Muscle layer of duodenum (tissue), 2 donors: Measurements from ENCODE around the gene SF3B4.
"Not testable (repeated sequence)": the region's sequence is repeated elsewhere in the genome, so short reads cannot be mapped to it uniquely, and the experiment has no call there.

Experiments used
- H3K27ac ChIP-seq: one replicate; pipeline ENCODE4 v1.7.0; 2013; ENCODE audit warnings: mild to moderate bottlenecking, low read length
- H3K27me3 ChIP-seq: one replicate; pipeline ENCODE4 v1.7.0; 2013; ENCODE audit warnings: low read depth, mild to moderate bottlenecking, control low read depth, low read length
- H3K36me3 ChIP-seq, 2 donors: one replicate each; pipeline ENCODE4 v1.7.0; 2013; ENCODE audit warnings: low read length in 2 of 2, control low read depth in 1 of 2, mild to moderate bottlenecking in 1 of 2; ENCODE audit not compliant: insufficient read depth in 2 of 2, control insufficient read depth in 1 of 2
- H3K4me1 ChIP-seq, 2 donors: one replicate each; pipeline ENCODE4 v1.7.0; 2013; ENCODE audit warnings: low read length in 2 of 2, mild to moderate bottlenecking in 2 of 2, control low read depth in 1 of 2, moderate library complexity in 1 of 2; ENCODE audit not compliant: insufficient read depth in 2 of 2, control insufficient read depth in 1 of 2
- H3K4me3 ChIP-seq, 2 donors: one replicate each; pipeline ENCODE4 v1.7.0; 2013; ENCODE audit warnings: low read length in 2 of 2, low read depth in 1 of 2, mild to moderate bottlenecking in 1 of 2
- H3K9me3 ChIP-seq, 2 donors: one replicate each; pipeline ENCODE4 v1.7.0; 2013; ENCODE audit warnings: low read length in 2 of 2, control low read depth in 1 of 2, mild to moderate bottlenecking in 1 of 2; ENCODE audit not compliant: control insufficient read depth in 1 of 2
- donor health status: healthy.

The SF3B4 gene

DNA sequence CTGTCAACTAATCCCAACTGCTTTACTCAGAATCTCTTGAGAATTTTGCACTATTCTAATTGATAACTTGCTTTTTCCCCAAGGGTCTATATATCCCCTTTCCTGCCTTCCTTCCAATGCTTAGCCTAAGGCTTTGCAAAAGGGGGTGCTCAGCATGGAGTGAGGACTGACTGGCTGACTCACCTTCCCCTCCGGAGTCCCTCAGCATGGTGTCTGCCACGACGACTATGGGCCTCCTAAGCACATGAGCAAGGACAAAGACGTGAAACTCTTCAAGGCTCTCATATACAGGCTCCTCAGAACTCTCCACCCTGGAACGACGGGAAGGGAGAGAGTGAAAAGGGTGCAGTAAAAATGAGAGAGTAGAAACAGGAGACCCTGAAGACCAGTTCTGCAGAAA, 22.3 kb upstream of the SF3B4 start:
- H3K4me1 ChIP-seq = no peaks in the 10 kb centered on the region
- H3K4me3 ChIP-seq = no peak overlapping the region
- H3K9me3 ChIP-seq = no peaks in the 10 kb centered on the region
- H3K27ac ChIP-seq = no peak overlapping the region
- H3K36me3 ChIP-seq = peaks cover 11 to 40% of the 10 kb centered on the region in 2 donors
- H3K27me3 ChIP-seq = no peaks in the 10 kb centered on the region

DNA sequence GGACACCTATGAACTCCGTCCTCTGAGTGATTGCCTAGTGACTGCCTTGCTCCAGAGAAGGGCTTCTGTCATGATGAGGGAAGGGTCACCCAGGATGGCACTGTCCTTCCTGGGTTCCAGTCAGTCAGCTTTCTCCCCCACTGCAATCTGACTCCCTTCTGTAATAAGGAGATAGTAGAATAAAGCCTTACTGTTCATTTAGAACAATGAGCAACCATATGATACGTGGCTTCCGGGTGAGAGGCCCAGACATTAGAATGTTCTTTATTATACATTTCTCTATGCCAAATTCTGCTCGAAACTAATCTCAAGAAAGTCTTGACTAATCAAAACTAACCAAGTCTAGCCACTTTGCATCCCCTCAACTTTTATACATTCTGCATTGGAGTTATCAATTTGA, 17.6 kb upstream of the SF3B4 start:
- Histone ChIP-seq H3K9me3 (no peaks in the 10 kb centered on the region), H3K4me1 (peaks cover 0 to 6% of the 10 kb centered on the region in 2 donors), H3K27me3 (no peaks in the 10 kb centered on the region), H3K27ac (no peak overlapping the region), H3K4me3 (no peak overlapping the region), H3K36me3 (peaks cover 16 to 48% of the 10 kb centered on the region in 2 donors)

DNA sequence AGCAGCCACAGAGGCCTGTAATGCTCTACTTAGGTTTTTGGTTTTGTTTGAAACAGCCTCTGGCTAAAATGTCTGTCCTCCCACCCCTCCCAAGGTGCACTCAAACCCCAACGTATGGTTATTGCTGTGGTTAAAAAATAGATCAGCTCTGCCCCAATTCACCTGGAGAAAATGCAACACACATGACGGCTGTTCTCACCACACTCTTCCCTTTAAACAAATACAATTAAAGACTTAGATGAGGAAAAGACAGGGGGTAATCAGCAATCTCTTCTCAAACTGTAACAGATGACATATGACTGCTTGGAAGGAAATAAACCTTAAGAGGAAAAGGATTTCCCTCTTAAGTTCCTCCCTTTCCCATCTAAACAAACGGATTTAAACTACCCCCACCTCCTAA, 15.3 kb upstream of the SF3B4 start:
- Histone ChIP-seq H3K9me3 (no peaks in the 10 kb centered on the region), H3K27me3 (no peaks in the 10 kb centered on the region), H3K27ac (no peak overlapping the region), H3K4me3 (no peak overlapping the region), H3K36me3 (peaks cover 12 to 31% of the 10 kb centered on the region in 2 donors), H3K4me1 (peaks cover 2 to 19% of the 10 kb centered on the region in 2 donors)

DNA sequence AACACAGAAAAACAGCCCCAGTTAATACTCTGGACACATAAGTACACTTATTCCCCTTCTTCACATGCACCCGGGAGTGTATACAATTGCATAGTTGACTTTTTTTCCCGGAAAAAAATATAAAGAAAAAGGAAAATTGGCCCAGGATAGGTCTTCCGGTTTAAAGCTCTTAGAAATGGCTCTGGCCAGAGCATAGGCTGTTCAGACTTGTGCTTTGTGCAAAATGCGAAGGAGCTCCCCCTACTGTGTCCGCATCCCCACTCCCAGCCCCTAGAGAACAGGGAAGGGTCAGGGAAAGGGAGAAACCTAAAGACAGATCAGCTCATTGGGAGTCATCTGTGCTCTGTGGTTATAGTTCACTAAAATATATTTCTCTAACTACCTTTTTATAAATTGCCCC, 14.6 kb upstream of the SF3B4 start:
- Histone ChIP-seq H3K4me3 (no peak overlapping the region), H3K36me3 (peaks cover 12 to 29% of the 10 kb centered on the region in 2 donors), H3K4me1 (peaks cover 9 to 26% of the 10 kb centered on the region in 2 donors), H3K27me3 (no peaks in the 10 kb centered on the region), H3K27ac (no peak overlapping the region), H3K9me3 (no peaks in the 10 kb centered on the region)

DNA sequence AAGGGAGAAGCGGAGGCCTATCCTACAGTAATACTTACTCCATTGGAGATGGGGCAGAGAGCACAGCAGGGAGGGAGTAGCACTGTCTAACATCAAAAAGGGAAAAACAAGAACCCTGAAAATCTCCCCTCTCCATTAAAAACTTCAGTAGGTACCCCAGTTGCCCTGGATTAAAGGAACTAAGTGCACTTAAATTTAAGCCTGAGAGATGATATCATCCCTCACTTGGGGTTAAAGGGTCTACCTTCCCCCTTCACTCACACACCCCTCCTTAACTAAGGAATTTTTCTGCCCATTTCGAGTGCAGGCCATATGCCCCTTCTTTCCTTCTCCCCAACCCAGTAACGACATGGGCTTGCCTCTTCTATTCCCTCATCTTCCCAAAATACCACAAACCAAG, 12.8 kb upstream of the SF3B4 start:
- Histone ChIP-seq H3K27me3 (no peaks in the 10 kb centered on the region), H3K27ac (peak overlapping the region; percentile 87), H3K36me3 (peaks cover 11 to 16% of the 10 kb centered on the region in 2 donors), H3K9me3 (no peaks in the 10 kb centered on the region), H3K4me1 (peaks cover 10 to 37% of the 10 kb centered on the region in 2 donors), H3K4me3 (no peak overlapping the region)

DNA sequence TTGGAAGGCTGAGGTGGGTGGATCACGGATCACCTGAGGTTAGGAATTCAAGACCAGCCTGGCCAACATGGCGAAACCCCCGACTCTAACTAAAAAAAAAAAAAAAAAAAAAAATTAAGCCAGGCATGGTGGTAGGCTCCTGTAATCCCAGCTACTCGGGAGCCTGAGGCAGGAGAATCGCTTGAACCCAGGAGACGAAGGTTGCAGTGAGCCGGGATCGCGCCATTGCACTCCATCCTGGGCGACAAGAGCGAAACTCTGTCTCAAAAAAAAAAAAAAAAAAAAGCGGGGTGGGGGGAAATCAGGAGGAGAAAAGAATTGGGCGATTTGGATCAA, 11.0 kb upstream of the SF3B4 start:
- not testable (repeated sequence) for H3K9me3 ChIP-seq, H3K27me3 ChIP-seq, H3K36me3 ChIP-seq
- Histone ChIP-seq H3K27ac (peak overlapping the region; percentile 87), H3K4me1 (peaks cover 10 to 38% of the 10 kb centered on the region in 2 donors), H3K4me3 (peak overlapping the region; percentile 11 to 38)

DNA sequence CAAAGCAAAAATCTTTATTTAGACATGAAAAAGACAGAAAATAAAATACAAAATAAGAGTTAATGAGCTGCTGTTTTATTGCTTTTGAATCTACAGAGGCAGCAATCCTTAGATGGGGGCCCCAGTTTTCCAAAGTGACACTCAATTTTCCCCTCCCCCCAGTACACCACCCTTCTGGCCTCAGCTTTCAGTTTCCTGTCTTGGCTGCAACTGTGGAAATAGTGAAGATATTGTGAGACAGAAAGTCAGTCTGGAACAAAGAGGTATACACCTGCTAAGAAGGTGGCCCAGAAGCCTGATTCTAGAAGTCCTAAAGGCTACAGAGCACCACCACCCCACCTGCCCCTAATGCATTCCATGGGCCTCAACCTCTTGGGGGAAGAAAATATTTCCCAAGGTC, 10.2 kb upstream of the SF3B4 start:
- Histone ChIP-seq H3K4me3 (peak overlapping the region in 1 of 2 donors; percentile 81), H3K4me1 (peaks cover 10 to 38% of the 10 kb centered on the region in 2 donors)

DNA sequence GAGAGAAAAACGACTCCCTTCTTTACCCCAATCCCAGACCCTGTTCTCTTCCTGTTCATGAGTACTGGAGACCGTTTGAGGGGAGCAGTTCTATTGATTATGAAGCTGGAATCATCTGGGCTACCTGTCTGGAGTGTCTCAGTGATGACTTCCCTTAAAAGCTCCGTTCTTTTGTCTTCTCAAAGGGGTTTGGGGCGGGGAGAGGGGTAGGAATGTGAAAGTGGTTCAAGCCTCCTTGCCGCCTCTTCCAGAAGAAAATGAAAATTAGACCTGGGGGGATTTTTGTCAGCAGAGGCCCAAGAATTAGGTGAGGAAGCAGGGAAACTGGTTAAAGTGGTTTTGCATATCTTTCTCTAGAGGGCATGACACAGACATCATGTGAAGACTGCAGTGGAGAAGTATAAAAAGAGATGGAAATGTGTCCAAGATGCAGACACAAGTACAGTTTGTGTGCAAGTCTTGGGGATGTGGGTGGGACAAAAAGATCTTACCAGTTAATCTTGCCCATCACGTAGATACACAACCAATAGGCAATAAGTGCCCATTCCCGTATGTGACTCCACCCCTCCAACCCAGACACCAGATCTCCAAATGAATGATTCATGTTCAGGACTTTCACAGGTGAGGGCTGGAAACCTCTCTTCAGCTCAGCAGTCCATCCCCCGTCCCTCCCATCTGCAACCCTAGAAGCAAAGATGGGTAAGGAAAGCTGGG, 9.5 kb upstream of the SF3B4 start:
- Histone ChIP-seq H3K4me1 (peaks cover 10 to 35% of the 10 kb centered on the region in 2 donors), H3K4me3 (peak overlapping the region; percentile 81 to 94), H3K36me3 (peaks cover 3% of the 10 kb centered on the region in 2 donors), H3K27me3 (no peaks in the 10 kb centered on the region), H3K27ac (peak overlapping the region; percentile 88), H3K9me3 (no peaks in the 10 kb centered on the region)

More for the DNA sequence above, 10.2 kb upstream of the SF3B4 start:
- Histone ChIP-seq H3K27ac (peak overlapping the region; percentile 88), H3K9me3 (no peaks in the 10 kb centered on the region), H3K36me3 (no peaks in the 10 kb centered on the region), H3K27me3 (no peaks in the 10 kb centered on the region)

DNA sequence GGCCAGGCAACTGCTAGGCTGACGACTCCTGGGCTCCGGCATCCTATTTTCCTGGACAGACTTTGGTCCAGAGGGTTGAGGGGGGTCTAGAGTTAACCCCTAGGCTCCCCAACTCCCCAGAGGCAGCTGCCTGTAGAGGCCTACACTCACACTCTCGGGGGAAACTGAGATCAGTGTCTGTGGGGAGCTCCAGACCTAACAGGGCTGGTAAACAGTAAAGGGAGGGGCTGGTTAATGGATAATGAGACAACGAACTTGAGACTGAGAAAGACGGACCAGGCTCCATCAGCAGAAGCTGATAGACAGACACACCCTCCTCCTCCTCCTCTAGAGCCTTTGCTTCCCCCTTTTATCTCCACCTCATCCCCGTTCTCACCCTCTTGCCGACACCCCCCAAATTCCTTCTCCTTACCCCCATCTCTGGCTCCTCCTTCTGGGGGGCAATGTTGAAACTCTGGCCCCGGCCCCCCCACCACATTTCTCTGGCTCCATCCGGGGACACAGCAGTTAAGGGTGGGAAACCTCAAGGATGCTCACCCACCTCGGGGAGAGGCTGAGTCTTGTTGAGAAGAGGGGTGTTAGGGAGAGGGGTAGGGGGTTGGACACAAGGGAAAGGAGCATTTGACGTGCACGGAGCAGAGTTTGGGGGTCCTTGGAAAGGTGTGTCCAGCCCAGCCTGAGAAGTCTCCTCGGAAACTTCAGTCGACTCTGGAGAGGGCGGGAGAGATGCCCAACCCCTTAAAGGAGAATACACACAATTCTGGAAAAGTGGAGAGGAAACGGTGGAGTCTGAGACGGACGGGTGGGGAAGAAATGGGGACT, 8.8 kb upstream of the SF3B4 start, which contains the start of gene MTMR11:
Gene MTMR11, minus strand, starts transcription at position 710 of the 822 bp plus-strand sequence. Its CDS starts 232 bp downstream, at position 478.
- H3K27me3 ChIP-seq = no peaks in the 10 kb centered on the region
- peaks cover 11% of the 10 kb centered on the region in 2 donors for H3K36me3 ChIP-seq
- peak within 1 kb of the TSS; percentile 88 for H3K27ac ChIP-seq
- no peaks in the 10 kb centered on the region for H3K9me3 ChIP-seq
- peaks cover 10 to 32% of the 10 kb centered on the region in 2 donors for H3K4me1 ChIP-seq
- H3K4me3 ChIP-seq = peak within 1 kb of the TSS; percentile 81 to 94

DNA sequence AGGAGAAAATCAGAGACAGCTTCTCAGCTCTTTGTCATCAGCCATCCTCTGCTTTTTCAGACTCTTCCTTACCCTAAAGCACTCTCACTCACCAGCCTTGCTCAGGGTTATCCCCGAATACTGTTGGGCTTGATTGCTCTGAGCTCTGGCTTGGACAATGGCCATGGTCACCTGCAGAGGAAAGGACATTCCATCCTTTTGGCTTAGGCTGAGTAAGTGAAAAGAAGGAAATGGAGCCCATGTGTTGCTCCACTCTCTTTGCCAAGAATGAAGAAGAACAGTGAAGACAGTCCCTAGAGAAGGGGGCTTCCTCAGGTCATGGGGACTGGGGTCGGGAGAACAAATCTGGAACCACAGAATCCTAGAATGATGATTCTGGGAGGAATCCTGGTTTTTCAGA, 6.8 kb upstream of the SF3B4 start:
- no peak overlapping the region for H3K4me3 ChIP-seq
- H3K4me1 ChIP-seq = peaks cover 10 to 32% of the 10 kb centered on the region in 2 donors
- peaks cover 17 to 21% of the 10 kb centered on the region in 2 donors for H3K36me3 ChIP-seq
- H3K27me3 ChIP-seq = no peaks in the 10 kb centered on the region
- peak overlapping the region; percentile 88 for H3K27ac ChIP-seq
- no peaks in the 10 kb centered on the region for H3K9me3 ChIP-seq

DNA sequence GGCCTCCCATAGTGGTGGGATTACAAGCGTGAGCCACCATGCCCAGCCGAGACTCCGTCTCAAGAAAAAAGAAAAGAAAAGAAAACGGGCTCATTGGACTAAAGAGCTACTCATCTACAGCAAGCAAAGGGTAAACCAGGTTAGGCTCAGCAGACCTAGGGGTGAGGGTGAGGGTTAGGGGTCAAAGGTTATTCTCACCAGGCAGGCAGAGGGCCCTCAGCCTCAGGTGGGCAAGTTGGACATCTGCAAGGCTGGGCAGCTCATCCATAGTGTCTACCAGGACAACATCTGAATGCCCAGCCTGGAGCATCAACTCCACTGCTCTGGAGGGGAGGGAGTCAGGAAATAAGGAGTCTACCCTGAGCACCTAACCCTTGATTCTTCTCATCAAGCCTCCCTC, 5.6 kb upstream of the SF3B4 start:
- Histone ChIP-seq H3K27me3 (no peaks in the 10 kb centered on the region), H3K4me3 (no peak overlapping the region), H3K36me3 (peaks cover 17 to 25% of the 10 kb centered on the region in 2 donors), H3K9me3 (no peaks in the 10 kb centered on the region), H3K4me1 (peaks cover 15 to 29% of the 10 kb centered on the region in 2 donors), H3K27ac (no peak overlapping the region)
